Ovary (tissue), 9 donors: ENCODE results near the gene MRPL21. TPM values are rescaled to one million over a fixed set of nuclear protein-coding genes. Genes with fewer than 3 reads are reported as not detected.

ENCODE experiments used
- DNase-seq, 5 donors: peaks; one replicate each; pipeline ENCODE4 v3.0.0-alpha.2; 2019 to 2020
- H3K27ac ChIP-seq, 2 donors: fragments of 200-600 bp; one replicate each; pipeline versions ENCODE4 v1.5.1 to v1.8.0; 2019 to 2022
- H3K27me3 ChIP-seq: fragments of 200-600 bp; one replicate; pipeline ENCODE4 v1.8.0; 2022
- H3K36me3 ChIP-seq: fragments of 200-600 bp; sonication (generic); one replicate; pipeline ENCODE4 v1.5.1; 2019
- H3K4me1 ChIP-seq: one replicate; pipeline ENCODE4 v1.8.1; 2013; ENCODE audit warnings: mild to moderate bottlenecking, moderate library complexity; ENCODE audit not compliant: insufficient read depth
- H3K4me3 ChIP-seq: fragments of 200-600 bp; sonication (generic); one replicate; pipeline ENCODE4 v1.5.1; 2017
- H3K9me3 ChIP-seq, 2 donors: fragments of 200-600 bp in 1 of 2; sonication (generic) in 1 of 2; one replicate each; pipeline versions ENCODE4 v1.5.1 to v1.8.1; 2013 to 2019; ENCODE audit warnings: mild to moderate bottlenecking in 1 of 2, moderate library complexity in 1 of 2
- CTCF ChIP-seq, 3 donors: fragments of 450-650 bp in 2 of 3; fragments of 200-600 bp in 1 of 3; IDR thresholded peaks; one replicate each; pipeline versions ENCODE4 v1.5.1 to v1.8.0; 2016 to 2022; ENCODE audit warnings: antibody characterized with exemption in 3 of 3, mild to moderate bottlenecking in 1 of 3
- EP300 ChIP-seq: sonication (generic); formaldehyde crosslinking; IDR thresholded peaks from one replicate; pipeline ENCODE4 v1.6.1; 2017; ENCODE audit warnings: antibody characterized with exemption
- POLR2A ChIP-seq: fragments of 450-650 bp; IDR thresholded peaks from one replicate; pipeline ENCODE4 v1.6.1; 2017; ENCODE audit warnings: antibody characterized with exemption, mild to moderate bottlenecking, moderate library complexity
- WGBS, 3 donors: extraction: QIAGEN DNeasy Blood & Tissue Kit in 1 of 3; methylation state at CpG; one replicate each; pipeline versions ENCODE4 v1.1.5 to v1.1.7; 2013 to 2017; 5-methylcytosine and 5-hydroxymethylcytosine counted together
- intact Hi-C, 4 donors: fragments of 100-400 bp; cut with DNase I; formaldehyde crosslinking; loops; one replicate each; pipeline versions ENCODE4 v1.11.0 to v1.15.1; 2022 to 2023
- polyA plus RNA-seq, 2 donors: library from polyadenylated mRNA; stranded (reverse); fragments of 200-250 nt in 1 of 2; fragments of 350-450 nt in 1 of 2; fragmentation: Illumina TruSeq in 1 of 2; extraction: RNeasy Lipid Tissue Mini Kit (QIAGEN cat#74804) in 1 of 2; gene quantifications; one replicate each; pipeline ENCODE4 v1.2.3, GENCODE V29; 2013 to 2014
- total RNA-seq, 7 donors: library from RNA; depleted of rRNA in 2 of 7; stranded (reverse); fragments of >200 nt in 2 of 7; fragmentation: NEBNext Ultra II Directional in 3 of 7; extraction: Animal tissue kit (Norgen Biotek cat#: 25700) in 3 of 7; gene quantifications; one replicate each; pipeline versions ENCODE4 v1.1.0 to v1.2.4, GENCODE V29; 2016 to 2023
- donor health status: DM: no; HTN: no; CAD: no; lungs with moderate emphysema.
- donor health status: DM: no; HTN: no; CAD: no.
- donor health status: Bipolar disorder and iron deficiency.
- donor health status: DM: yes; HTN: yes; CAD: no.
- donor health status: DM: no; HTN: no; CAD: no.
- donor health status: DM: yes; HTN: yes; CAD: no.

MRPL21 gene
- total and polyA plus RNA-seq, 9 donors = 40.3 to 74.7 (median 59.3) TPM

DNA sequence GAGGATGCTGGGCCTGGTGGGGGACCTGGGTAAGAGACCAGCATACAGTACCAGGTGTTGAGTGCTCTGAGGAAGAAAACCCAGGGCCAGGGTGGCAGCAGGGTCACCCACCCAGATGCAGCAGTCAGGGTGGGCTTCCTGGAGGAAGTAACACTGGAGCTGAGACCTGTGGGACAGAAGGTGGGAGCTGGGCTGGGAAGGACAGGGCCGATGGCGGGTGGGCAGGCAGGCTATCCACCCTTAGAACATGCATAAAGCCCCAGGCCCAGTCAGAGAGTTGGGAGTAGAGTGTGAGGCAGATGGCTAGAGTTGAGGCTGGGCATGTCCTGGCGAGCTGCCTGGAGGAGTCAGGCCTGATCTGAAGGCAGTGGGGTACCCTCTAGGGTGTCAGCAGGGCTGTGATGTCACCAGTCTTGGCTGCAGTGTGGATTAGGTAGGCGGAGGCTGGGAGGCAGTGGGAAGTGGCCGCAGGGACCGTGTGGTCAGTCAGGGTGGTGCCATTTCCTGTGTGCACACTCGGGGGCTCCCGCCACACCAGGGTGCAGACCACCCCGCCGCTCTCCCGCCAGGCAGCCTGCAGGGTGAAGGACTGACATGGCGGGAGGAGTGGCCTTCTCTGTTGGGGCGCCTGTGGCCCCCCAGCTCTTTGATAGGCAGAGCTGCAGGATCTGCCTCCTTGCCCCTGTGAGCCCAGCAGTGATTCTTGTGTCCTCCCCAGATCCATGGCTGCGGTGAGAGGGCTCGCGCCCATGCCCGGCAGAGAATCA, 35.4 kb upstream of the MRPL21 start:
- 88 to 95% (median 93%) methylated on average over 17 of the region's 17 CpGs for WGBS, 3 donors
- H3K4me3 ChIP-seq = no peak overlapping the region
- H3K27ac ChIP-seq = no peak overlapping the region
- DNase-seq = no peak
- no peaks in the 10 kb centered on the region for H3K4me1 ChIP-seq
- no peaks in the 10 kb centered on the region for H3K36me3 ChIP-seq
- no peaks in the 10 kb centered on the region for H3K27me3 ChIP-seq
- no peaks in the 10 kb centered on the region for H3K9me3 ChIP-seq
- intact Hi-C loops = loop anchor here in 1 of 4 donors (10.0 kb wide), 1 partner anchor 686 kb away; no protein-coding TSS in a partner anchor
- TF ChIP-seq POLR2A = no peak
- no peak for TF ChIP-seq CTCF (IDR thresholded peaks at IDR 0.05)

- Histone ChIP-seq H3K4me3 (no peak overlapping the region), H3K4me1 (no peaks in the 10 kb centered on the region), H3K9me3 (no peaks in the 10 kb centered on the region), H3K27ac (no peak overlapping the region), H3K36me3 (no peaks in the 10 kb centered on the region), H3K27me3 (no peaks in the 10 kb centered on the region)
- no peak for TF ChIP-seq EP300
- intact Hi-C loops = loop anchor here in 1 of 4 donors (10.0 kb wide), 1 partner anchor 687 kb away; no protein-coding TSS in a partner anchor
- no peak for DNase-seq
- WGBS, 3 donors = 84 to 89% (median 87%) methylated on average over 18 of the region's 18 CpGs
These were observed 34.5 kb upstream of the MRPL21 start for GRCh38 chr11:68938088-68938487.

DNA sequence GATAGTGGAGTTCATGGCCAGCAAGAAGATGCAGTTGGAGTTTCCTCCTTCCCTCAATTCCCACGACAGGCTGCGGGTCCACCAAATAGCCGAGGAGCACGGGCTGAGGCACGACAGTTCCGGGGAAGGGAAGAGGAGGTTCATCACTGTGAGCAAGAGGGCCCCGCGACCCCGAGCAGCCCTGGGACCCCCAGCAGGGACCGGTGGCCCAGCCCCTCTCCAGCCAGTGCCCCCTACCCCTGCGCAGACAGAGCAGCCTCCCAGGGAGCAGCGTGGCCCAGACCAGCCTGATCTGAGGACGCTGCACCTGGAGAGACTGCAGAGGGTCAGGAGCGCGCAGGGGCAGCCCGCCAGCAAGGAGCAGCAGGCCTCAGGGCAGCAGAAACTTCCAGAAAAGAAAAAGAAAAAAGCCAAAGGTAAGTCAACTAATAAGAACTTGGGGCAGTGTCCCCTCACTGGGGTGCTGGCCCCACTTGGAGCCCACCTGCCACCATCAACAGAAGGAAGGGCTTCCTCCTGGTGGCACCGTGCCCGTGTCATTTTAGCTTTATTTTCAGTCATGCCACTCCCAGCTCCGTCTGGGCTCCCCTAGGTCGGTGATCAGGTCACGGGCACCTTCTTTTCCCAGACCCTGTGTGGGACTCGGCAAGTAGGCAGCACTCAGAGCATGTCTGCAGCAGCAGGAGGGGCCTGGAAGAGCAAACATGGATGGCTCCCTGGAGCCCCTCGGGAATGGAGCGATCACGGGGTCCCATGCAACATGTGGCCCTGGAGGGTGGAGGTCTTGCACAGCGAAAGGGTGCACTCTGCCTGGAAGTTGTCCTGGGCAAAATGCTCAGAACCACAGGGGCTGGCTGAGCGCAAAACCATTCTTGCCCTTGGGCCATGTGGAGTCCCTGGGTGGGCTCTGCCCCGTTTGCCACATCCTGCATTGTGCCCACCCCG, 33.3 kb upstream of the MRPL21 start:
- Histone ChIP-seq H3K36me3 (no peaks in the 10 kb centered on the region), H3K27ac (no peak overlapping the region), H3K4me1 (no peaks in the 10 kb centered on the region), H3K27me3 (no peaks in the 10 kb centered on the region), H3K4me3 (no peak overlapping the region), H3K9me3 (no peaks in the 10 kb centered on the region)
- no peak for DNase-seq
- WGBS, 3 donors = 89 to 93% (median 92%) methylated on average over 29 of the region's 29 CpGs
- TF ChIP-seq CTCF (IDR thresholded peaks at IDR 0.05) (no peak), POLR2A (no peak), EP300 (no peak)
- intact Hi-C loops = loop anchor here in 1 of 4 donors (10.0 kb wide), 1 partner anchor 688 kb away; no protein-coding TSS in a partner anchor

- intact Hi-C loops = loop anchor here in 1 of 4 donors (10.0 kb wide), 1 partner anchor 689 kb away; no protein-coding TSS in a partner anchor
- no peak overlapping the region for H3K4me3 ChIP-seq
- WGBS, 3 donors = 87 to 95% (median 93%) methylated on average over 10 of the region's 10 CpGs
- H3K9me3 ChIP-seq = no peaks in the 10 kb centered on the region
- H3K27ac ChIP-seq = no peak overlapping the region
- DNase-seq = no peak
- no peaks in the 10 kb centered on the region for H3K27me3 ChIP-seq
- H3K36me3 ChIP-seq = no peaks in the 10 kb centered on the region
- no peaks in the 10 kb centered on the region for H3K4me1 ChIP-seq
- no peak for TF ChIP-seq CTCF (IDR thresholded peaks at IDR 0.05)
- no peak for TF ChIP-seq EP300
- no peak for TF ChIP-seq POLR2A
These were observed 32.7 kb upstream of the MRPL21 start for GRCh38 chr11:68936358-68936636.
